GM12872 (cell line): ENCODE results near the gene STX2.

Experiments used
- CTCF ChIP-seq: IDR thresholded peaks from 3 replicates; pipeline ENCODE4 v1.5.1; 2011; ENCODE audit warnings: low read depth, mild to moderate bottlenecking, low read length, moderate library complexity; ENCODE audit not compliant: insufficient read depth

Gene STX2

GRCh38 chr12:130788515-130788914 lies 50.5 kb downstream of the STX2 start:
- no peak for TF ChIP-seq CTCF

- TF ChIP-seq CTCF = no peak
Measured at GRCh38 chr12:130787445-130788410, 51.3 kb downstream of the STX2 start.

- no peak for TF ChIP-seq CTCF
Measured at GRCh38 chr12:130787041-130787440, 52.0 kb downstream of the STX2 start.

- no peak for TF ChIP-seq CTCF
Measured at GRCh38 chr12:130783110-130783715, 55.8 kb downstream of the STX2 start.

- TF ChIP-seq CTCF = no peak
Measured at GRCh38 chr12:130780880-130781575, 58.0 kb downstream of the STX2 start.

- no peak for TF ChIP-seq CTCF
Measured at GRCh38 chr12:130780325-130780724, 58.7 kb downstream of the STX2 start.

- no peak for TF ChIP-seq CTCF
Measured at GRCh38 chr12:130778776-130779175, 60.3 kb downstream of the STX2 start.
